Endothelial cell of umbilical vein (primary cell): ENCODE data around the gene HPSE2. TPM values are rescaled to one million over a fixed set of nuclear protein-coding genes. Genes with fewer than 3 reads are reported as not detected.
A peak's percentile ranks its signal among the peaks of the same experiment; 100 is the strongest.

Experiments used
- BruUV-seq: library from RNA; stranded (reverse); fragments of 400-500 nt; replicated peaks from 2 replicates; lab custom pipeline; 2021; lab: Mats Ljungman, UMichigan
- CTCF ChIA-PET: fragments of 300-600, 350-600 bp; sonication (Branson Sonifier 250); formaldehyde crosslinking; loops from one replicate; lab custom pipeline; 2021; ENCODE audit warnings: antibody characterized with exemption, inconsistent platforms; lab: Charles Lee
- POLR2A ChIA-PET: fragments of 300-600, 350-600 bp; sonication (Branson Sonifier 250); formaldehyde crosslinking; loops from one replicate; lab custom pipeline; 2021; ENCODE audit warnings: antibody characterized with exemption, inconsistent platforms; lab: Charles Lee
- DNase-seq: peaks from one replicate; pipeline ENCODE4 v3.0.0-alpha.2; 2011; ENCODE audit warnings: low read depth, low spot score
- FAIRE-seq: peaks from 2 replicates; lab custom pipeline; 2011; peaks lifted over from hg19 to GRCh38; lab: Jason Lieb, UNC
- H2AFZ ChIP-seq: 2 replicates; pipeline ENCODE4 v1.6.0; 2012; ENCODE audit warnings: low read depth, low read length, control low read depth, inconsistent platforms
- H3K27ac ChIP-seq: 2 replicates; pipeline ENCODE4 v1.5.1; 2011; ENCODE audit warnings: low read depth, mild to moderate bottlenecking, control low read depth, low read length, moderate library complexity; ENCODE audit not compliant: insufficient read depth
- H3K27me3 ChIP-seq, 2 experiments: 2 replicates each; pipeline versions ENCODE4 v1.6.0 to v1.6.1; 2011; ENCODE audit warnings: low read length in 2 of 2, mixed read lengths in 1 of 2; ENCODE audit not compliant: control insufficient read depth in 2 of 2, insufficient read depth in 2 of 2
- H3K36me3 ChIP-seq, 2 experiments: 2 replicates in 1 of 2; 3 replicates in 1 of 2; pipeline ENCODE4 v1.5.1; 2011; ENCODE audit warnings: low read length in 2 of 2, mild to moderate bottlenecking in 1 of 2, moderate library complexity in 1 of 2; ENCODE audit not compliant: control insufficient read depth in 2 of 2, insufficient read depth in 2 of 2; ENCODE audit errors: extremely low read depth in 1 of 2
- H3K4me1 ChIP-seq: 3 replicates; pipeline ENCODE4 v1.5.1; 2011; ENCODE audit warnings: mild to moderate bottlenecking, low read length; ENCODE audit not compliant: control insufficient read depth, insufficient read depth; ENCODE audit errors: extremely low read depth
- H3K4me2 ChIP-seq: 2 replicates; pipeline ENCODE4 v1.6.1; 2011; ENCODE audit warnings: low read length, control low read depth, mixed read lengths; ENCODE audit not compliant: insufficient read depth
- H3K4me3 ChIP-seq, 3 experiments: fragments of 200-600 bp in 1 of 3; sonication (generic), shearing (Covaris generic) in 1 of 3; replicated peaks in 1 of 3; 2 replicates each; pipeline ENCODE4 v1.5.1; 2011 to 2016; ENCODE audit warnings: control low read depth in 3 of 3, low read length in 3 of 3, mild to moderate bottlenecking in 2 of 3, inconsistent platforms in 1 of 3, low read depth in 1 of 3, moderate library complexity in 1 of 3; ENCODE audit not compliant: insufficient read depth in 1 of 3
- H3K79me2 ChIP-seq: 2 replicates; pipeline ENCODE4 v1.6.0; 2012; ENCODE audit warnings: low read length, inconsistent platforms; ENCODE audit not compliant: control insufficient read depth, insufficient read depth
- H3K9ac ChIP-seq: replicated peaks from 2 replicates; pipeline ENCODE3; 2011; ENCODE audit warnings: low read length, control low read depth; ENCODE audit not compliant: insufficient read depth; ENCODE audit errors: extremely low read depth
- H3K9me1 ChIP-seq: replicated peaks from 3 replicates; pipeline ENCODE4 v1.6.0; 2011; ENCODE audit warnings: mild to moderate bottlenecking, low read length; ENCODE audit not compliant: control insufficient read depth, insufficient read depth; ENCODE audit errors: extremely low read depth
- H3K9me3 ChIP-seq: replicated peaks from 2 replicates; pipeline ENCODE4 v1.5.1; 2012; ENCODE audit warnings: low read length, inconsistent platforms; ENCODE audit not compliant: control insufficient read depth, insufficient read depth
- H4K20me1 ChIP-seq: replicated peaks from 2 replicates; pipeline ENCODE3; 2011; ENCODE audit warnings: mild to moderate bottlenecking, low read length; ENCODE audit not compliant: control insufficient read depth, insufficient read depth; ENCODE audit errors: extremely low read depth
- EZH2 ChIP-seq: IDR thresholded peaks from 2 replicates; pipeline ENCODE4 v1.6.1; 2012; ENCODE audit warnings: borderline replicate concordance, low read depth, mild to moderate bottlenecking, moderate library complexity, low read length, inconsistent platforms; ENCODE audit not compliant: severe bottlenecking
- FOS ChIP-seq: IDR thresholded peaks from 2 replicates; pipeline ENCODE4 v1.6.1; 2011; ENCODE audit warnings: mild to moderate bottlenecking, low read length, moderate library complexity, borderline replicate concordance; ENCODE audit not compliant: insufficient read depth
- GATA2 ChIP-seq: IDR thresholded peaks from 2 replicates; pipeline ENCODE4 v1.7.0; 2011; ENCODE audit warnings: low read depth, mild to moderate bottlenecking, moderate library complexity, mixed read lengths, low read length; ENCODE audit not compliant: insufficient read length, insufficient read depth
- JUN ChIP-seq: IDR thresholded peaks from 2 replicates; pipeline ENCODE4 v1.6.1; 2011; ENCODE audit warnings: borderline replicate concordance, low read depth; ENCODE audit not compliant: insufficient read length, insufficient read depth
- MYC ChIP-seq: IDR thresholded peaks from one replicate; pipeline ENCODE4 v1.6.1; 2011; ENCODE audit warnings: mild to moderate bottlenecking, low read depth, low read length
- POLR2A ChIP-seq: IDR thresholded peaks from 2 replicates; pipeline ENCODE4 v1.6.1; 2012; ENCODE audit warnings: low read depth, mild to moderate bottlenecking, control low read depth, low read length
- dilution Hi-C: fragments of 300-500 bp; cut with MboI; formaldehyde crosslinking; loops from one replicate; pipeline ENCODE4 v1.15.0; 2019; ENCODE audit warnings: low sequenced_read_pairs; ENCODE audit not compliant: extremely low pct_ligation_motif_present
- intact Hi-C: fragments of 100-400 bp; cut with micrococcal nuclease; formaldehyde crosslinking; loops from one replicate; pipeline ENCODE4 v1.10.0; 2022
- polyA plus RNA-seq, 4 experiments: library from polyadenylated mRNA; depleted of rRNA in 3 of 4; stranded (reverse) in 3 of 4; unstranded in 1 of 4; fragments of >200 nt; gene quantifications; 2 replicates each; pipeline versions ENCODE4 v1.2.1 to v1.2.3, GENCODE V29; 2011 to 2012; ENCODE audit warnings: missing spikeins in 1 of 4
- total RNA-seq: library from RNA; stranded (reverse); gene quantifications from 2 replicates; pipeline ENCODE4 v1.2.3, GENCODE V29; 2021
- TF ChIP-seq, protein P1 (sequence below): IDR thresholded peaks from 2 replicates; pipeline ENCODE4 v1.6.1; 2011; ENCODE audit not compliant: insufficient read depth, insufficient read length
- TF ChIP-seq, protein P2 (sequence below), 2 donors: IDR thresholded peaks; 1 replicate in 1 of 2; 2 replicates in 1 of 2; pipeline ENCODE4 v1.5.1; 2011; ENCODE audit warnings: low read length in 2 of 2, mild to moderate bottlenecking in 2 of 2, moderate library complexity in 2 of 2, control low read depth in 1 of 2, inconsistent platforms in 1 of 2, low read depth in 1 of 2; ENCODE audit not compliant: insufficient read depth in 1 of 2; ENCODE audit errors: extremely low read depth in 1 of 2

The HPSE2 gene
- total and polyA plus RNA-seq, 2 donors (not counting 3 experiments of a cell fraction or from before 2014, with no cell fraction given), result not detected

DNA sequence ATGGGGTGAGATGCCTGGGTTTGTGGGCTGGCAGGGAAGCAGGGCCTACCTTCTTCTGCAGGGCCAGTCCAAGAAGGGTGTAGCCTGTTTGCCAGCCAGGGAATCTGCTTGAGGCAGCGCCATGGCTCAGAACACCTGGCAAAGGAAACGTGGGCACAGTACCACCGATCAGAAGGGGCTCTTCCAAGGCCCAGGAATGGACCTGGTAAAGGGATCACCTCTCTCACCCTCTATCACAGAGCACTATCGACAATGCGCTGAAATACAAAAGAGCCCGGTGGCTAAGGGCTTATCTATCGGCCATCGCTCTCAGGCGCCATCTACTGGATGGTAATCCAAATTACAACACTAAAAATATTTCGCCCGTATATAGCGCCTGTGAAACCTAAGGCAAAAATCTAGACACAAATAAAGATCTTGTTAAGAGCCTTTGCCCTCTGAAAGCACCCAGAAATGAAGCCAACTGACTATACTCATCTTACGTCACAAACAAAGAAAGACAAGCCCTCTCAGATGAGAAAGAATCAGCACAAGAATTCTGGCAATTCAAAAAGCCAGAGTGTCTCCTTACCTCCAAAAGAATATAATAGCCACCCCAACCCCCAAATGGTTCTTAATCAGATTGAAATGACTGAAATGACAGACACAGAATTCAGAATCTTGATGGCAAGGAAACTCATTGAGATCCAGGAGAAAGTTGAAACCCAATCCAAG is 571.2 kb downstream of the HPSE2 start:
- CTCF ChIA-PET, result interaction anchor here (1.1 to 2.5 kb wide), 3 partner anchors 197 to 493 kb away, joined by 3 to 48 read pairs (median 35); no protein-coding TSS in a partner anchor
- dilution Hi-C loops (no loop called here), intact Hi-C loops (loop anchor here (1.0 to 10.0 kb wide), 4 partner anchors 197 to 750 kb away; no protein-coding TSS in a partner anchor)
- Histone ChIP-seq H3K9ac (no peak overlapping the region), H3K9me3 (no peaks in the 10 kb centered on the region), H3K27ac (no peak overlapping the region), H2AFZ (peak overlapping the region; percentile 21), H4K20me1 (no peaks in the 10 kb centered on the region), H3K4me3 (no peak overlapping the region), H3K4me2 (no peak overlapping the region), H3K4me1 (no peaks in the 10 kb centered on the region), H3K36me3 (no peaks in the 10 kb centered on the region), H3K79me2 (no peaks in the 10 kb centered on the region), H3K9me1 (no peaks in the 10 kb centered on the region), H3K27me3 (peaks cover 0 to 1% of the 10 kb centered on the region in 2 experiments)
- no TSS peak for BruUV-seq
- DNase-seq, result peak; percentile 18
- POLR2A ChIA-PET, result no interaction called here
- no peak for FAIRE-seq
- TF ChIP-seq, protein P1, sequence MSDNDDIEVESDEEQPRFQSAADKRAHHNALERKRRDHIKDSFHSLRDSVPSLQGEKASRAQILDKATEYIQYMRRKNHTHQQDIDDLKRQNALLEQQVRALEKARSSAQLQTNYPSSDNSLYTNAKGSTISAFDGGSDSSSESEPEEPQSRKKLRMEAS, result no peak
- TF ChIP-seq GATA2 (peak; percentile 85), FOS (no peak), JUN (no peak), EZH2 (no peak), POLR2A (no peak), MYC (no peak)
- TF ChIP-seq, protein P2, sequence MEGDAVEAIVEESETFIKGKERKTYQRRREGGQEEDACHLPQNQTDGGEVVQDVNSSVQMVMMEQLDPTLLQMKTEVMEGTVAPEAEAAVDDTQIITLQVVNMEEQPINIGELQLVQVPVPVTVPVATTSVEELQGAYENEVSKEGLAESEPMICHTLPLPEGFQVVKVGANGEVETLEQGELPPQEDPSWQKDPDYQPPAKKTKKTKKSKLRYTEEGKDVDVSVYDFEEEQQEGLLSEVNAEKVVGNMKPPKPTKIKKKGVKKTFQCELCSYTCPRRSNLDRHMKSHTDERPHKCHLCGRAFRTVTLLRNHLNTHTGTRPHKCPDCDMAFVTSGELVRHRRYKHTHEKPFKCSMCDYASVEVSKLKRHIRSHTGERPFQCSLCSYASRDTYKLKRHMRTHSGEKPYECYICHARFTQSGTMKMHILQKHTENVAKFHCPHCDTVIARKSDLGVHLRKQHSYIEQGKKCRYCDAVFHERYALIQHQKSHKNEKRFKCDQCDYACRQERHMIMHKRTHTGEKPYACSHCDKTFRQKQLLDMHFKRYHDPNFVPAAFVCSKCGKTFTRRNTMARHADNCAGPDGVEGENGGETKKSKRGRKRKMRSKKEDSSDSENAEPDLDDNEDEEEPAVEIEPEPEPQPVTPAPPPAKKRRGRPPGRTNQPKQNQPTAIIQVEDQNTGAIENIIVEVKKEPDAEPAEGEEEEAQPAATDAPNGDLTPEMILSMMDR (IDR thresholded peaks at IDR 0.05; ENCODE audit: extremely low read depth in 1 of 2, insufficient read depth in 1 of 2, low read depth in 1 of 2, low read length in 2 of 2), result peak; percentile 64 to 70
